HG03520 (cell line): ENCODE data around the gene UBALD2.

ENCODE experiments used
- ATAC-seq: cut with Tn5 transposase; IDR thresholded peaks from one replicate; pipeline ENCODE4 v1.9.1; 2021; ENCODE audit warnings: mild to moderate bottlenecking, moderate library complexity; ENCODE audit not compliant: unreplicated experiment

UBALD2 gene

DNA sequence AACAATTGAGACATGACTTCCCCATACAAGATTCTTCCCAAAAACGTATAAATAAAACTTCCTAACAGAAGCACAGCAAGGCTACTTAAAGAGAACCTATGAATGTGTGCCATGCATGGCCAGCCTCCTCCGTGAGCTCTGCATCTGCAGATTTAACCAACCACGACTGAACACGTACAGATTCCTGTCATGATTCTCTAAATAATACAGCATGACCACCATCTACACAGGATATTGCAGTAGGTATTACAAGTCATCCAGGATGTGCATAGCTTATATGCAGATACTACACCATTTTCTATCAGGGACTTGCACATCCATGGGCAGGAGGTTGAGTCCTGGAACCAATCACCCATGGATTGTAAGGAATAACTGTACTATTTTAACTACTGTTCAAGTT lies 44.3 kb downstream of the UBALD2 start:
- no peak for ATAC-seq

DNA sequence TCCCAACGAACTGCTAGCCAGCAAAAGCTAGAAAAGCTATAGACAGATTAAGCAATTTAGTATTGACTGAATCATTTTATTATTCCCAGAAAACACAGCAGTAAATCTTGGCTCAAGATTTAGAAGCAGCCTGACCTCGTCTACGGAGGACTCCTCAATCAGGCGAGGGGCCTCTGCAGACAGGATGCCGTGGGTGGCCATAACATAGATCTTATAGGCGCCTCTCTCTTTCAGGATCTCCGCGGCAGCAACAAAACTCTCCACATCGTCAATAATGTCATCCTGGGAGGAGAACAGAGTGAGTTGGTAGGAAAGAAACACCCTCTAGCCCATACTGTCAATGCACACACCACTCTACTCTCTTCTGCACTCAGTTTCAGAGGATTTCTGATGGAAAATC lies 47.6 kb downstream of the UBALD2 start:
- ATAC-seq: no peak

DNA sequence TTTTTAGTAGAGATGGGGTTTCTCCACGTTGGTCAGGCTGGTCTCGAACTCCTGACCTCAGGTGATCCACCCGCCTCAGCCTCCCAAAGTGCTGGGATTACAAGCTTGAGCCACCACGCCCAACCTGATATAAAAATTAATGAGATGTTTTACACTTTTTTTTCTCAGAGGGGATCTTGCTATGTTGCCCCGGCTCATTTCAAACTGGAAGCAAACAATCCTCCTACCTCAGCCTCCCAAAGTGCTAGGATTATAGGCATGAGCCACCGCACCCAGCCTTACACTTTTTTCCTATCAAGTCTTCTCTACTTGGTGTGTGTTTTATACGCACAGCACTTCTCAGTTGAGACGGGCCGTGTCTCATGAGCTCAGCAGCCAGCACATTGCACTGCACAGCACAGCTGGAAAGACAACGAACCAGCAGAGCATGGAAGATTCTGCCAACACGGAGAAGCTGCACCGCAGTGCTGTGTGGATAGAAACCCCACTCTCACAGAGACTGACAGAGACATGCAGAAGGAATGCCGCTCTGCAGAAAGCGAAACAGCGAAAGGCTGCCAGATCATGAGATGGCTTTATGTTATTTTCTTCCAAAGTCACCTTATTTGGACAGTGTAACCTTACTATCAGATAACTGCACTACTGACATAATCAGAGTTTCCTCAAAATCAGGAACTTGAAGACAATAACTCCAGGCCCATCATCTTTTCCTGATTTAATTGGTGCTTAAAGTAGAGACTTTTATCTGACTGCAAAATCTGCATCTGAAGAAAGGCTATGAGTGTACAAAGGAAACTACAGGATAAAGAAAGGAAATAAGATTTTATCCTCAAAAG lies 49.5 kb downstream of the UBALD2 start:
- no peak for ATAC-seq

DNA sequence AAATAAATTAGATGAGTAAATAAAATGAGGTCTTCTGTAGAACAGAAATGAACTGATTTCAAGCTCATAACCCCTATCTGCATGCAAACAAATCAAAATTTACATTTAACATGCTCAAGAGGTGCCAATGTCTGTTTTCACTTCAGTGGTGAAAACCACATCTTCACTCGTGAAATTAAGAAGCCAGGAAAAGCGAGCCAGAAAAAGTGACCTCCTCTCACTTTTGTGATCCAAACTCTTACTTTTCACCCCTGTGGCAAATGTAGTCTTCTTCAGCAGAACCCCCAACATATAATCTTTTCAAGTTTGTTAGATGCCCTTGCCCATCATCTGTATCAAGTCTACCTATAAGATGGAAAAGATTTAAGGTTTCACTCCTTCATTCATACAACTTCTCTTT lies 52.4 kb downstream of the UBALD2 start:
- ATAC-seq: no peak

DNA sequence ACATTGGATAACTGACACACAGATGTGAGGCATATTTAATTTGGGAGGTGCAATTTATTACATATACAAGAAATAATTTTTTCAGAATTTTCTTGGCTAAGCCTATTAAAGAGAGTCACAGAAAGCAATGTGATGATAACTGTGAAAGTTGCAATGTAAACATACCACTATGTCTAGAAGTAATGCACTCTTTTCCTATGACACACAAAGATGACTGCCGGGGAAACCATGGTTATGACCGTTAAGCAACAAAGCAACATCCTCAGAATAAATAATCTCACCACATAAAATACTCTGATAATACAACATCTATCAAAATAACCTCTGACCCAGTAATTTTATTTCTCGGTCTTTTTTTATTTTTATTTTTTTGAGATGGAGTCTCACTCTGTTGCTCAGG lies 53.4 kb downstream of the UBALD2 start:
- no peak for ATAC-seq
